ENCODE results near the gene ADAMTS6. TPM values are rescaled to one million over a fixed set of nuclear protein-coding genes. Genes with fewer than 3 reads are reported as not detected.
"Not testable (repeated sequence)": the region's sequence is repeated elsewhere in the genome, so short reads cannot be mapped to it uniquely, and the experiment has no call there.

Gene ADAMTS6
- total RNA-seq, 6 experiments from 2014 or later = 23.1 to 29.9 (median 28.3) TPM

- H3K27ac Mint-ChIP-seq = no peak overlapping the region
- no peak overlapping the region for H3K4me3 Mint-ChIP-seq
Measured at GRCh38 chr5:65334077-65334476, 147.6 kb downstream of the ADAMTS6 start.

GRCh38 chr5:65332591-65332990 lies 149.1 kb downstream of the ADAMTS6 start:
- H3K4me3 Mint-ChIP-seq = no peak overlapping the region
- no peak for DNase-seq
- peaks cover 16% of the 10 kb centered on the region for H3K36me3 Mint-ChIP-seq (ENCODE audit: low read depth)
- H3K27ac Mint-ChIP-seq = no peak overlapping the region
- no peaks in the 10 kb centered on the region for H3K9me3 Mint-ChIP-seq
- no peaks in the 10 kb centered on the region for H3K27me3 Mint-ChIP-seq (ENCODE audit: insufficient read depth)
- no peak for TF ChIP-seq CTCF (IDR thresholded peaks at IDR 0.05)
- peaks cover 21% of the 10 kb centered on the region for H3K4me1 Mint-ChIP-seq (ENCODE audit: low read depth)

More at GRCh38 chr5:65334077-65334476, 147.6 kb downstream of the ADAMTS6 start:
- Mint-ChIP-seq H3K36me3 (ENCODE audit: low read depth) (peaks cover 5% of the 10 kb centered on the region; the same call in 1 of the 2 replicates), H3K9me3 (peaks cover under 1% of the 10 kb centered on the region), H3K4me1 (ENCODE audit: low read depth) (peaks cover 10% of the 10 kb centered on the region), H3K27me3 (ENCODE audit: insufficient read depth) (no peaks in the 10 kb centered on the region; the same call in 1 of the 2 replicates)
- DNase-seq = no peak
- TF ChIP-seq CTCF (IDR thresholded peaks at IDR 0.05) = no peak

GRCh38 chr5:65329266-65329665 lies 152.5 kb downstream of the ADAMTS6 start:
- peak overlapping the region; percentile 1; the same call in 1 of the 2 replicates for H3K27ac Mint-ChIP-seq
- no peak for TF ChIP-seq CTCF (IDR thresholded peaks at IDR 0.05)
- no peak overlapping the region for H3K4me3 Mint-ChIP-seq
- no peak for DNase-seq
- no peaks in the 10 kb centered on the region for H3K27me3 Mint-ChIP-seq (ENCODE audit: insufficient read depth)
- H3K9me3 Mint-ChIP-seq = no peaks in the 10 kb centered on the region
- peaks cover 33% of the 10 kb centered on the region for H3K4me1 Mint-ChIP-seq (ENCODE audit: low read depth)
- H3K36me3 Mint-ChIP-seq (ENCODE audit: low read depth) = peaks cover 24% of the 10 kb centered on the region

- peaks cover 34% of the 10 kb centered on the region for H3K36me3 Mint-ChIP-seq (ENCODE audit: low read depth)
- peaks cover 33% of the 10 kb centered on the region for H3K4me1 Mint-ChIP-seq (ENCODE audit: low read depth)
- H3K9me3 Mint-ChIP-seq = no peaks in the 10 kb centered on the region
- peak overlapping the region; percentile 80 for H3K27ac Mint-ChIP-seq
- DNase-seq = peak; percentile 16
- H3K4me3 Mint-ChIP-seq = peak overlapping the region; percentile 50; the same call in 1 of the 2 replicates
- H3K27me3 Mint-ChIP-seq (ENCODE audit: insufficient read depth) = no peaks in the 10 kb centered on the region
- no peak for TF ChIP-seq CTCF (IDR thresholded peaks at IDR 0.05)
Measured at GRCh38 chr5:65327582-65327981, 154.1 kb downstream of the ADAMTS6 start.

- no peak for TF ChIP-seq CTCF (IDR thresholded peaks at IDR 0.05)
Measured at GRCh38 chr5:65326922-65327321, 154.8 kb downstream of the ADAMTS6 start.

GRCh38 chr5:65324226-65324625 lies 157.5 kb downstream of the ADAMTS6 start:
- Mint-ChIP-seq H3K27ac (no peak overlapping the region), H3K4me3 (no peak overlapping the region), H3K4me1 (ENCODE audit: low read depth) (peaks cover 28% of the 10 kb centered on the region), H3K9me3 (no peaks in the 10 kb centered on the region), H3K36me3 (ENCODE audit: low read depth) (peaks cover 37% of the 10 kb centered on the region), H3K27me3 (ENCODE audit: insufficient read depth) (no peaks in the 10 kb centered on the region)
- no peak for DNase-seq
- TF ChIP-seq CTCF (IDR thresholded peaks at IDR 0.05) = no peak

More at GRCh38 chr5:65326922-65327321, 154.8 kb downstream of the ADAMTS6 start:
- DNase-seq = peak; percentile 15
- peaks cover 40% of the 10 kb centered on the region for H3K36me3 Mint-ChIP-seq (ENCODE audit: low read depth)
- H3K4me3 Mint-ChIP-seq = no peak overlapping the region
- H3K9me3 Mint-ChIP-seq = no peaks in the 10 kb centered on the region
- no peaks in the 10 kb centered on the region for H3K27me3 Mint-ChIP-seq (ENCODE audit: insufficient read depth)
- H3K4me1 Mint-ChIP-seq (ENCODE audit: low read depth) = peaks cover 33% of the 10 kb centered on the region
- H3K27ac Mint-ChIP-seq = peak overlapping the region; percentile 80

GRCh38 chr5:65320704-65321103 lies 161.0 kb downstream of the ADAMTS6 start:
- H3K9me3 Mint-ChIP-seq; H3K27ac Mint-ChIP-seq; DNase-seq; H3K4me3 Mint-ChIP-seq; H3K27me3 Mint-ChIP-seq (ENCODE audit: insufficient read depth); H3K4me1 Mint-ChIP-seq (ENCODE audit: low read depth): not testable (repeated sequence)
- peaks cover 28% of the 10 kb centered on the region for H3K36me3 Mint-ChIP-seq (ENCODE audit: low read depth)

Data from HFFc6 (cell line).